Liver (tissue), 9 donors: Measurements from ENCODE around the gene NOS1. TPM values are rescaled to one million over a fixed set of nuclear protein-coding genes. Genes with fewer than 3 reads are reported as not detected.

ENCODE experiments used
- DNase-seq: peaks from one replicate; pipeline ENCODE4 v3.0.0-alpha.2; 2017; ENCODE audit warnings: low spot score
- H3K27ac ChIP-seq, 2 donors: one replicate each; pipeline ENCODE4 v1.7.0; 2013; ENCODE audit warnings: inconsistent platforms in 2 of 2, low read length in 2 of 2, control low read depth in 1 of 2, low read depth in 1 of 2, mild to moderate bottlenecking in 1 of 2
- H3K27me3 ChIP-seq, 4 donors: one replicate each; pipeline versions ENCODE4 v1.6.1 to v1.7.0; 2013; ENCODE audit warnings: low read length in 3 of 4, inconsistent platforms in 1 of 4, mild to moderate bottlenecking in 1 of 4, moderate library complexity in 1 of 4; ENCODE audit not compliant: control insufficient read depth in 4 of 4, insufficient read depth in 4 of 4
- H3K36me3 ChIP-seq, 4 donors: one replicate each; pipeline versions ENCODE4 v1.6.1 to v1.7.0; 2013; ENCODE audit warnings: low read length in 3 of 4, mild to moderate bottlenecking in 3 of 4, low read depth in 1 of 4, moderate library complexity in 1 of 4; ENCODE audit not compliant: control insufficient read depth in 4 of 4, insufficient read depth in 3 of 4
- H3K4me1 ChIP-seq, 4 donors: one replicate each; pipeline versions ENCODE4 v1.6.1 to v1.7.0; 2013; ENCODE audit warnings: low read length in 3 of 4, mild to moderate bottlenecking in 3 of 4, moderate library complexity in 1 of 4; ENCODE audit not compliant: control insufficient read depth in 4 of 4, insufficient read depth in 4 of 4
- H3K4me3 ChIP-seq, 3 donors: one replicate each; pipeline versions ENCODE4 v1.6.1 to v1.7.0; 2013; ENCODE audit warnings: low read length in 3 of 3, control low read depth in 1 of 3, low read depth in 1 of 3, mild to moderate bottlenecking in 1 of 3
- H3K9ac ChIP-seq, 2 donors: one replicate each; pipeline ENCODE4 v1.7.0; 2013; ENCODE audit warnings: low read length in 2 of 2, mild to moderate bottlenecking in 2 of 2, moderate library complexity in 2 of 2, control low read depth in 1 of 2, low read depth in 1 of 2
- H3K9me3 ChIP-seq, 4 donors: one replicate each; pipeline versions ENCODE4 v1.6.1 to v1.7.0; 2013; ENCODE audit warnings: low read length in 3 of 4; ENCODE audit not compliant: control insufficient read depth in 4 of 4
- CTCF ChIP-seq: fragments of 150-350 bp; IDR thresholded peaks from 2 replicates; pipeline ENCODE4 v1.5.1; 2017; ENCODE audit warnings: improper control_type of control experiment, low read depth, low read length; ENCODE audit not compliant: missing input control
- EGR1 ChIP-seq, 2 donors: IDR thresholded peaks; 2 replicates each; pipeline ENCODE4 v1.6.1; 2016 to 2018; ENCODE audit warnings: antibody characterized with exemption in 2 of 2, low read depth in 2 of 2
- FOXA1 ChIP-seq: IDR thresholded peaks from 2 replicates; pipeline ENCODE4 v1.6.1; 2016; ENCODE audit warnings: antibody characterized with exemption
- FOXA2 ChIP-seq: IDR thresholded peaks from 2 replicates; pipeline ENCODE4 v1.6.1; 2016; ENCODE audit warnings: antibody characterized with exemption
- GABPA ChIP-seq, 2 donors: IDR thresholded peaks in 1 of 2; conservative IDR thresholded peaks in 1 of 2; 2 replicates each; pipeline ENCODE4 v1.6.1; 2016; ENCODE audit warnings: antibody characterized with exemption in 2 of 2, mild to moderate bottlenecking in 1 of 2, moderate library complexity in 1 of 2
- HNF4A ChIP-seq, 2 donors: conservative IDR thresholded peaks; 2 replicates each; pipeline ENCODE4 v1.6.1; 2016; ENCODE audit warnings: antibody characterized with exemption in 2 of 2, mild to moderate bottlenecking in 2 of 2
- HNF4G ChIP-seq: IDR thresholded peaks from 2 replicates; pipeline ENCODE4 v1.6.1; 2016; ENCODE audit warnings: antibody characterized with exemption
- JUND ChIP-seq, 2 donors: IDR thresholded peaks; 2 replicates each; pipeline ENCODE4 v1.6.1; 2016; ENCODE audit warnings: antibody characterized with exemption in 2 of 2
- MAX ChIP-seq: IDR thresholded peaks from 2 replicates; pipeline ENCODE4 v1.6.1; 2016; ENCODE audit warnings: antibody characterized with exemption
- NR2F2 ChIP-seq: IDR thresholded peaks from 2 replicates; pipeline ENCODE4 v1.6.1; 2016; ENCODE audit warnings: antibody characterized with exemption
- RAD21 ChIP-seq, 2 donors: IDR thresholded peaks; 2 replicates each; pipeline ENCODE4 v1.6.1; 2016; ENCODE audit warnings: antibody characterized with exemption in 2 of 2, mild to moderate bottlenecking in 2 of 2
- REST ChIP-seq: IDR thresholded peaks from 2 replicates; pipeline ENCODE4 v1.6.1; 2016; ENCODE audit warnings: antibody characterized with exemption, mild to moderate bottlenecking
- RXRA ChIP-seq, 2 donors: IDR thresholded peaks; 2 replicates each; pipeline ENCODE4 v1.6.1; 2017 to 2018; ENCODE audit warnings: antibody characterized with exemption in 2 of 2, mild to moderate bottlenecking in 1 of 2
- SP1 ChIP-seq: IDR thresholded peaks from 2 replicates; pipeline ENCODE4 v1.6.1; 2018; ENCODE audit warnings: antibody characterized with exemption, mild to moderate bottlenecking
- TAF1 ChIP-seq: conservative IDR thresholded peaks from 2 replicates; pipeline ENCODE4 v1.6.1; 2016; ENCODE audit warnings: antibody characterized with exemption, mild to moderate bottlenecking
- YY1 ChIP-seq: IDR thresholded peaks from 2 replicates; pipeline ENCODE4 v1.6.1; 2016; ENCODE audit warnings: antibody characterized with exemption, mild to moderate bottlenecking
- ZBTB33 ChIP-seq: IDR thresholded peaks from 2 replicates; pipeline ENCODE4 v1.6.1; 2016; ENCODE audit warnings: antibody characterized with exemption
- WGBS: extraction: QIAGEN DNeasy Blood & Tissue Kit; methylation state at CpG from one replicate; pipeline ENCODE4 v1.1.7; 2013; 5-methylcytosine and 5-hydroxymethylcytosine counted together
- polyA plus RNA-seq, 2 donors: library from polyadenylated mRNA; stranded (reverse) in 1 of 2; unstranded in 1 of 2; fragments of 200-250 nt in 1 of 2; fragments of >200 nt in 1 of 2; fragmentation: Nextera tagmentation in 1 of 2; extraction: Ambion mirVana in 1 of 2; gene quantifications; one replicate each; pipeline versions ENCODE4 v1.2.1 to v1.2.3, GENCODE V29; 2013 to 2015
- total RNA-seq, 2 donors: library from RNA; depleted of rRNA; stranded (reverse); fragments of >200 nt; gene quantifications; one replicate each; pipeline ENCODE4 v1.2.3, GENCODE V29; 2014
- TF ChIP-seq, protein P1 (sequence below): IDR thresholded peaks from 2 replicates; pipeline ENCODE4 v1.6.1; 2016; ENCODE audit warnings: antibody characterized with exemption
- donor health status: healthy.
- donor health status: healthy.
- donor health status: healthy.
- donor health status: healthy.
- donor health status: healthy.

Gene NOS1
- total and polyA plus RNA-seq, 4 donors, result under 0.01 to 0.08 (median 0.01) TPM; not detected in 1

GRCh38 chr12:117387832-117388231 lies 26.4 kb upstream of the NOS1 start:
- H3K36me3 ChIP-seq, result no peaks in the 10 kb centered on the region
- H3K27me3 ChIP-seq, result no peaks in the 10 kb centered on the region
- H3K4me1 ChIP-seq, result peaks cover 0 to 10% (median 8%) of the 10 kb centered on the region in 4 donors
- no peak for DNase-seq
- H3K27ac ChIP-seq, result no peak overlapping the region
- TF ChIP-seq HNF4A (conservative IDR thresholded peaks at IDR 0.05) (no peak), FOXA1 (no peak), REST (no peak), SP1 (no peak), HNF4G (no peak), CTCF (no peak), MAX (no peak), ZBTB33 (no peak), YY1 (no peak), NR2F2 (no peak), EGR1 (IDR thresholded peaks at IDR 0.05; ENCODE audit: low read depth in 2 of 2) (no peak), RAD21 (IDR thresholded peaks at IDR 0.05) (no peak), RXRA (IDR thresholded peaks at IDR 0.05) (no peak), GABPA (IDR thresholded peaks at IDR 0.05 in 1 of 2, conservative IDR thresholded peaks at IDR 0.05 in 1 of 2) (no peak), TAF1 (no peak), FOXA2 (no peak), JUND (IDR thresholded peaks at IDR 0.05) (no peak)
- TF ChIP-seq, protein P1, sequence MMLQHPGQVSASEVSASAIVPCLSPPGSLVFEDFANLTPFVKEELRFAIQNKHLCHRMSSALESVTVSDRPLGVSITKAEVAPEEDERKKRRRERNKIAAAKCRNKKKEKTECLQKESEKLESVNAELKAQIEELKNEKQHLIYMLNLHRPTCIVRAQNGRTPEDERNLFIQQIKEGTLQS, result no peak
- H3K9me3 ChIP-seq, result no peaks in the 10 kb centered on the region
- 84% methylated on average over 8 of the region's 8 CpGs for WGBS
- H3K4me3 ChIP-seq, result no peak overlapping the region
- H3K9ac ChIP-seq, result no peak overlapping the region
